Neutrophil (primary cell): ENCODE measurements around the gene HEY2.
"Not testable (repeated sequence)": the region's sequence is repeated elsewhere in the genome, so short reads cannot be mapped to it uniquely, and the experiment has no call there.

Source experiments
- H3K27ac ChIP-seq: fragments of 200-600 bp; sonication (generic); 2 replicates; pipeline ENCODE4 v1.5.1; 2016; ENCODE audit warnings: mild to moderate bottlenecking, moderate library complexity
- H3K27me3 ChIP-seq: fragments of 200-600 bp; sonication (generic); 2 replicates; pipeline ENCODE4 v1.6.0; 2016; ENCODE audit warnings: mild to moderate bottlenecking
- H3K36me3 ChIP-seq: fragments of 200-600 bp; sonication (generic); 2 replicates; pipeline ENCODE4 v1.5.1; 2017
- H3K4me1 ChIP-seq, 2 experiments: fragments of 200-600 bp in 1 of 2; sonication (generic) in 1 of 2; 1 replicate in 1 of 2; 2 replicates in 1 of 2; pipeline versions ENCODE4 v1.5.1 to v1.6.1; 2013 to 2016; ENCODE audit warnings: low read depth in 1 of 2, low read length in 1 of 2, mild to moderate bottlenecking in 1 of 2, moderate library complexity in 1 of 2; ENCODE audit not compliant: control insufficient read depth in 1 of 2, insufficient read depth in 1 of 2
- H3K4me3 ChIP-seq, 2 experiments: fragments of 200-600 bp in 1 of 2; sonication (generic) in 1 of 2; 1 replicate in 1 of 2; 2 replicates in 1 of 2; pipeline ENCODE4 v1.5.1; 2013 to 2016; ENCODE audit warnings: low read depth in 1 of 2, low read length in 1 of 2, mild to moderate bottlenecking in 1 of 2, moderate library complexity in 1 of 2
- H3K9me3 ChIP-seq: fragments of 200-600 bp; sonication (generic); 2 replicates; pipeline ENCODE4 v1.5.1; 2016
- TF ChIP-seq, protein P1 (sequence below): fragments of 200-600 bp; sonication (generic); IDR thresholded peaks from 2 replicates; pipeline ENCODE4 v1.5.1; 2016; ENCODE audit warnings: antibody characterized with exemption

The HEY2 gene

DNA sequence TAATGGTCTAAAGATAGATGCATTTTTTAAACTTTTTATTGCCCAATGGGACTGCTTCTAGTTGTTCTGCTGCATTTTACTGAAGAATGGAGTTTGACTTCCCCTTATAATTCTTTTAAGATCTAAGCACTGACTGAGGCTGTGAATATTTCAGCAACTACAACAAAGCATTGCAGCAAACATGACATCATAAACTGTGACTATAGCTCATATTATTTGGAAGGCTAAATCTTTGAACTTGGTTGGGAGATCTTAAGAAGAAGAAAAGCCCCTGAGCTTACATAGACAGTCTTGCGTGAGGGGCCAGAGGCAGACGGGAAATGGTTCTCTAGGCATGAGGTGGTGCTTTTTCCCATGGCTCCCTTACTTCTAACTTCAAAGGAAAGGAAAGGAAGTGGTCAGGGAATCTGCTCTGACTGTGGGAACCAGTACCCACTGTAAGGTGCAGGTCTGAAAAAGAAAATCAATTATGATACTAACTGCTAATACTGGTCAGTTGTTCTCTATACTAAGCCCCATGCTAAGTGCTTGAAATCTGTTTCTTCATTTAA lies 14.8 kb downstream of the HEY2 start:
- TF ChIP-seq, protein P1, sequence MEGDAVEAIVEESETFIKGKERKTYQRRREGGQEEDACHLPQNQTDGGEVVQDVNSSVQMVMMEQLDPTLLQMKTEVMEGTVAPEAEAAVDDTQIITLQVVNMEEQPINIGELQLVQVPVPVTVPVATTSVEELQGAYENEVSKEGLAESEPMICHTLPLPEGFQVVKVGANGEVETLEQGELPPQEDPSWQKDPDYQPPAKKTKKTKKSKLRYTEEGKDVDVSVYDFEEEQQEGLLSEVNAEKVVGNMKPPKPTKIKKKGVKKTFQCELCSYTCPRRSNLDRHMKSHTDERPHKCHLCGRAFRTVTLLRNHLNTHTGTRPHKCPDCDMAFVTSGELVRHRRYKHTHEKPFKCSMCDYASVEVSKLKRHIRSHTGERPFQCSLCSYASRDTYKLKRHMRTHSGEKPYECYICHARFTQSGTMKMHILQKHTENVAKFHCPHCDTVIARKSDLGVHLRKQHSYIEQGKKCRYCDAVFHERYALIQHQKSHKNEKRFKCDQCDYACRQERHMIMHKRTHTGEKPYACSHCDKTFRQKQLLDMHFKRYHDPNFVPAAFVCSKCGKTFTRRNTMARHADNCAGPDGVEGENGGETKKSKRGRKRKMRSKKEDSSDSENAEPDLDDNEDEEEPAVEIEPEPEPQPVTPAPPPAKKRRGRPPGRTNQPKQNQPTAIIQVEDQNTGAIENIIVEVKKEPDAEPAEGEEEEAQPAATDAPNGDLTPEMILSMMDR = no peak
- H3K36me3 ChIP-seq = no peaks in the 10 kb centered on the region
- H3K9me3 ChIP-seq = no peaks in the 10 kb centered on the region
- H3K27me3 ChIP-seq = peaks cover 100% of the 10 kb centered on the region
- no peak overlapping the region for H3K4me3 ChIP-seq
- no peaks in the 10 kb centered on the region for H3K4me1 ChIP-seq
- H3K27ac ChIP-seq = no peak overlapping the region

DNA sequence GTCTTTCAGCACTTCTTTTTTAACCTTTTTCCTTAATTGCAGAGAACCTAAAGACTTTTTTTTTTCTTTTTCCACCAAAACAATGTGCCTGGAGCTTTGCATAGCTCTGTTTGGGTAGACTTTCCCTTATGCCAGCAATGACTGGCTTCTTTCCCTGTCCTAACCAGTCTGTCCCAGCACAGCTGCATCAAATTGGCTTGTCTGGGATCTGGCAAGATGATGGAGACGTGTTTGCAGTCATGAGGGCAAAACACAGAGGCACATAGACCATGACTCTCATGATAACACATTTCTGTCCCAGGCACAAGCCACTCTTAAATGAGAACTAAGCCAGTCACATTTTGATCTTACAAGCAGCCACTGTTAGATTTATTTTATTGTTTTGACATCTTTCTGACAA lies 16.5 kb downstream of the HEY2 start:
- Histone ChIP-seq H3K4me1 (no peaks in the 10 kb centered on the region), H3K27ac (no peak overlapping the region), H3K36me3 (no peaks in the 10 kb centered on the region), H3K4me3 (no peak overlapping the region), H3K9me3 (no peaks in the 10 kb centered on the region), H3K27me3 (peaks cover 86% of the 10 kb centered on the region)
- TF ChIP-seq, protein P1 = no peak

DNA sequence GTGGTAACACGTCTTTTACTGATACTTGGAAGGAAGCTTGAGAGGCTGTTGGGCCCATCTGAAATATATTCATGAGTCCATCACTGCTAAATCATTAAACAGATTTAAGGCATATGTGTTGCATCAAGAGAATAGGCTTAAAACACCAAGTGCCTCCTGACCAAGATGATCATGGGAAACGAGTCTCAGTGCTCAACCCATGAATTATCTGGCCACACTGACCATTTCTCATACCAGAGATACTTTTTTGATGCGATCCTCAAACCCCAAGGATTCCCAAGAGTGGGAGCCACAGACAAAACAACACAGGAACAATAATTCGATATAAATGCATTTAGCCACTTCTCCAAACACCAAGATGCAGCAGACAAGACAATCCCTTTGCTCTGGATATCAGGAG lies 17.2 kb downstream of the HEY2 start:
- no peak overlapping the region for H3K27ac ChIP-seq
- H3K4me1 ChIP-seq = no peaks in the 10 kb centered on the region
- peaks cover 79% of the 10 kb centered on the region for H3K27me3 ChIP-seq
- no peak overlapping the region for H3K4me3 ChIP-seq
- H3K36me3 ChIP-seq = no peaks in the 10 kb centered on the region
- H3K9me3 ChIP-seq = no peaks in the 10 kb centered on the region
- TF ChIP-seq, protein P1 = no peak

DNA sequence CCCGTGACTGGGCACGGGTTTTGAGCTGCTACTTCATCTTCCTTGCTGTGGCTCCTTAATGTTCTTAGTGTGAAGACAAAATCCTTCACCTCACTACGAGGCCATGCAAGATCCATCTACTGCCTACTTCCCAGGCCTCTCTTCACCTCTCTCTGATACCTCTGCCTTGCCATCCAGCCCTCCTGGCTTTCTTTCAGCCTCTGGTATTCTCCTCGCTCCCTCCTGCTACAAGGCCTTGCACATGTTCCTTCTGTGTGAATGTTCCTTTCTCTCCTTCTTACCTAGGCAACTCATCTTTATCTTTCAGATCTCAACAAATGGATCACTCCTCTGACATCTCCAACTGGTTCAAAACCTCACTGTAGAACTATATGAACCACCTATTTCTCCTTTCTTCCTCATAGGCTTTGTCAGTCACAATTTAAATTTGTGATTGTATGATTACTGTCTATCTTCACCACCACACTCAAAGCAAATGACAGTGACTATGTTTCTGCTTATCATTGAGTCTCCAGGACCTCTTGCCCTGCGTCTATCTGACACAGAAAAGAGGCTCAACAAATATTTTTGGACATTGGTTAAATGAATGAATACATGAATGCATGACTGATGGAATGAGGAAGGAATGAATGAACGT lies 19.8 kb downstream of the HEY2 start:
- Histone ChIP-seq H3K36me3 (no peaks in the 10 kb centered on the region), H3K4me3 (no peak overlapping the region), H3K27me3 (peaks cover 67% of the 10 kb centered on the region), H3K27ac (no peak overlapping the region), H3K4me1 (no peaks in the 10 kb centered on the region), H3K9me3 (no peaks in the 10 kb centered on the region)
- TF ChIP-seq, protein P1 = no peak

DNA sequence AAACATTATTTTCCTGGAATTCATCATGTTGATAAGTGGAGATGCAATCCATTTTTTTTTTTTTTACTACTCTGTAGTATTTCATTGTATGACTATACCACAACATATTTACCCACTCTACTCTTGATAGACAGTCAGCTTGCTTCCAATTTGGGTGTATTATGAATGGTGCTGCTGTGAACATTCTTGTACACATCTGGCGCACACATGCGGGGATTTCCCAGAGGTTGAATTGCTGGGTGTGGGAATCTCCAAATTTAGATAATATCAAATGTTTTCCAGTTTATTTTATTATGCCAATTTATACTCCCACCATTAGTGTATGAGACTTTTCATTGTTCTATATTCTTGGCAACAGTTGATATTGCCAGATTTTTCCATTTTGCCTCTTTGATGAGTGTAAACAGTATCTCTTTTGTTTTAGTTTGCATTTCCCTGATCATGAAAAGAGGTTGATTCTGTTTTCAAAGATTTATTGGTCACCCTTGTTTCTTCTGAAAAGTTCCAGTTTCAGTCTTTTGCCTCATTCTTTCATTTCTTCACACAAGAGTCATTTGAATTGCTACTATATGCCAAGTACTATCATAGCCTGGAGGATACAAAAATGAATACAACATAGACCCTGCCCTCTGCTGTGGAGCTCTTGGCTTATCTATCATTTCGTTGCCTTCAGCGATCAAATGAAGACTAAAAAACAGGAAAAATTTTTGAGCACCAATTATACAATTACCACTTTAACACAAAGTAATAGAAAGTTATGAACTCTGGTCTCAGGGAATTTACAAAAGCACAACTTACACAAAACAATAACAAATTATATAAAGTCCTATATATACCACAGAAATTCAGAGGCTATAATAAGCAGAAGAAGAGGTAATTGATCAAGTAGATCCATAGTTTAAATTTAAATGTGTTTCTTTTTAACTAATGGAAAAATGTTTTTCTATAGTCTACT lies 24.2 kb downstream of the HEY2 start:
- TF ChIP-seq, protein P1 = no peak
- Histone ChIP-seq H3K36me3 (no peaks in the 10 kb centered on the region), H3K4me1 (no peaks in the 10 kb centered on the region), H3K9me3 (no peaks in the 10 kb centered on the region), H3K27me3 (peaks cover 38% of the 10 kb centered on the region), H3K27ac (no peak overlapping the region), H3K4me3 (no peak overlapping the region)

DNA sequence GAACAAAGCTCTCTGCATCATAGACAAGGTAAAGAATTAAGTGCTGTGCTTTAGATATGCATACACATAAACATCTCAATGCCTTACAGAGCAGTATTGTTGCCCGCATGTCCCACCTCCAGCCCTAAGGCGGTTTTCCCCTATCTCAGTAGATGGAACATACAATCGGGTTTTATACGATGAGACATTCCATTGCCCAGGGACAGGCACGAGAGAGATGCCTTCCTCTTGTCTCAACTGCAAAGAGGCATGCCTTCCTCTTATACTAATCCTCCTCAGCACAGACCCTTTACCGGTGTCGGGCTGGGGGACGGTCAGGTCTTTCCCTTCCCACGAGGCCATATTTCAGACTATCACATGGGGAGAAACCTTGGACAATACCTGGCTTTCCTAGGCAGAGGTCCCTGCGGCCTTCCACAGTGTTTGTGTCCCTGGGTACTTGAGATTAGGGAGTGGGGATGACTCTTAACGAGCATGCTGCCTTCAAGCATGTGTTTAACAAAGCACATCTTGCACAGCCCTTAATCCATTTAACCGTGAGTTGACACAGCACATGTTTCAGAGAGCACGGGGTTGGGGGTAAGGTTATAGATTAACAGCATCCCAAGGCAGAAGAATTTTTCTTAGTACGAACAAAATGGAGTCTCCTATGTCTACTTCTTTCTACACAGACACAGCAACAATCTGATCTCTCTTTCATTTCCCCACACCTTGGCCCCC lies 26.8 kb downstream of the HEY2 start:
- peaks cover 11 to 14% of the 10 kb centered on the region in 2 experiments for H3K4me1 ChIP-seq
- H3K27ac ChIP-seq, H3K4me3 ChIP-seq, H3K9me3 ChIP-seq, H3K36me3 ChIP-seq: not testable (repeated sequence)
- peaks cover 29% of the 10 kb centered on the region for H3K27me3 ChIP-seq
